Coronary artery (tissue), 2 donors: ENCODE measurements around the gene CTNS.

Experiments
- DNase-seq: peaks from one replicate; pipeline ENCODE4 v3.0.0-alpha.2; 2017; ENCODE audit warnings: low spot score
- H3K27ac ChIP-seq, 2 donors: fragments of 200-600 bp; sonication (generic); one replicate each; pipeline ENCODE4 v1.5.1; 2016 to 2019
- H3K4me3 ChIP-seq: fragments of 200-600 bp; sonication (generic); 2 replicates; pipeline ENCODE4 v1.5.1; 2016; ENCODE audit warnings: mild to moderate bottlenecking, moderate library complexity
- TF ChIP-seq, protein P1 (sequence below): fragments of 200-600 bp; sonication (generic); IDR thresholded peaks from one replicate; pipeline ENCODE4 v1.5.1; 2019; ENCODE audit warnings: antibody characterized with exemption

Gene CTNS

DNA sequence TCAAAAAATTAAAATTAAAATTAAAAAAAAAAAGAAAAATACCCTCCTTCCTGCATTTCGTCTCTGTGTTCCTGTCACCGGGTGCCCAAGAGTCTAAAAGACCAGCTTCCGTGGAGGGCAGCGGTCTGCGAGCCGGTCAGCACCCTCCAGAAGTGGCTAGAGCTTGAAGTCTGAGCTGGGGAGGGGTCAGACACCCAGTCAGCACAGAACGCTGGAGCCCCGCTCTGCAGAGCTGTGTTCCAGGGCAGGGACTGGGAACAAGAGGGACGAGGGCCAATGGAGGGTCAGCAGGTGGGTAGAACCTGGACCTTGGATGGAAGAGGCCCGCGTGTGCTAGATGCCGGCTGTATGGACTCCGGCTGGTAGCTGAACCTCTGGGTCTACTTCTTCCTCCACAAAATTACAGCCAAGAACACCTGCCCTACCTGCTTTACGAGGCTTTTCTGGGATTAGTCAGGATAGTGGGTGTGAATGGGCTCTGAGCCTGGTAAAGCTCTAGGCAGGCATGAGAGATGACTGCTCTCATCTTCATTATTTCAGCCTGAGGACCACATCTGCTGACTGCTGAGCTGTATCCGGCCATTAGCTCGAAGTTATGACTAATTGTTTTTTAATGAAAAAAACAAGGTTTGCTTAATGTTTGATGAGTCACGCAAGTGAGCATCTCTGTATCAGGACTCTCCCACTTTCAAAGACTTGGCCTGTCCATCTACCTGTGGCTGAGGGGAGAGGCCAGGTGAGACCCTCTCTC, 33.3 kb upstream of the CTNS start:
- TF ChIP-seq, protein P1, sequence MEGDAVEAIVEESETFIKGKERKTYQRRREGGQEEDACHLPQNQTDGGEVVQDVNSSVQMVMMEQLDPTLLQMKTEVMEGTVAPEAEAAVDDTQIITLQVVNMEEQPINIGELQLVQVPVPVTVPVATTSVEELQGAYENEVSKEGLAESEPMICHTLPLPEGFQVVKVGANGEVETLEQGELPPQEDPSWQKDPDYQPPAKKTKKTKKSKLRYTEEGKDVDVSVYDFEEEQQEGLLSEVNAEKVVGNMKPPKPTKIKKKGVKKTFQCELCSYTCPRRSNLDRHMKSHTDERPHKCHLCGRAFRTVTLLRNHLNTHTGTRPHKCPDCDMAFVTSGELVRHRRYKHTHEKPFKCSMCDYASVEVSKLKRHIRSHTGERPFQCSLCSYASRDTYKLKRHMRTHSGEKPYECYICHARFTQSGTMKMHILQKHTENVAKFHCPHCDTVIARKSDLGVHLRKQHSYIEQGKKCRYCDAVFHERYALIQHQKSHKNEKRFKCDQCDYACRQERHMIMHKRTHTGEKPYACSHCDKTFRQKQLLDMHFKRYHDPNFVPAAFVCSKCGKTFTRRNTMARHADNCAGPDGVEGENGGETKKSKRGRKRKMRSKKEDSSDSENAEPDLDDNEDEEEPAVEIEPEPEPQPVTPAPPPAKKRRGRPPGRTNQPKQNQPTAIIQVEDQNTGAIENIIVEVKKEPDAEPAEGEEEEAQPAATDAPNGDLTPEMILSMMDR = no peak
- Histone ChIP-seq H3K27ac (no peak overlapping the region), H3K4me3 (no peak overlapping the region)
- no peak for DNase-seq

DNA sequence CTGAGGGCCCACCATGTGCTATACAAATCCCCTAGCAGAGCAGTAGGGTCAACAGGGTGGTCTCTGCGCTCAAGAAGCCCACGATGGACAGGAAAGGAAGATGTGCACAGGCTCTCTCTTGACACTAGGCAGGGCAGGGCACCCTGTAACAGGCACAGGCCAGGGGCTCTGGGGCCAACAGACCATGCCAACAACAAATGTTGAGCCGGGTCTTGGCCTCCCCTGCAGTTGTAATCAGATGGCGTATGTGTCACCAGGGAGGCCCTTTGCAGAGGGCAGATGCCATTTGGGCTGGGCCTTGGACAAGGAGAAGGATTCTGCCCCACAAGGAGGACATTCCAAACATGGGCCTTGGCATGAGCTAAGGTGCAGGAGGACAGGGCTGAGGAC, 32.7 kb upstream of the CTNS start:
- no peak overlapping the region for H3K4me3 ChIP-seq
- H3K27ac ChIP-seq = no peak overlapping the region
- TF ChIP-seq, protein P1 = no peak
- no peak for DNase-seq

DNA sequence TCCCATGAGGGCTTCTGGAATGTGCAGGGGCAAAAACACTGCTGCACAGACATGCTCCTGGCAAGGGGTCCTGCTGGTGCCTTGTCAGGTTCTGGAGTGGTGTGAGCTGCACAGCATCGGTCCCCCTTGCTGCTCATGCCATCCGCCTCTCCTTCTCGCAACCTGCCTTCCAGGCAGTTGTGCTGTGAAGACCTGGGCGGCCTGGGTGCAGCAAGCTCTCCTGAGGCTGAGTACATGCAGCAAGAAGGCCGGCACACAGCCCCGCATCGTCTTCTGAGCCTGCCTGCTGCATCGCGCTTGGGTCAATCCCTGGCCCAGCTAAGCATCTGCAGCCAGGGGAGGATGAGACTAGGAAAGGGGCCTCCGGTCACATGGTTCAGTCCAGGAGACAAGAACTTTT, 26.9 kb upstream of the CTNS start:
- TF ChIP-seq, protein P1 = no peak
- no peak overlapping the region for H3K4me3 ChIP-seq
- H3K27ac ChIP-seq = no peak overlapping the region
- DNase-seq = no peak

DNA sequence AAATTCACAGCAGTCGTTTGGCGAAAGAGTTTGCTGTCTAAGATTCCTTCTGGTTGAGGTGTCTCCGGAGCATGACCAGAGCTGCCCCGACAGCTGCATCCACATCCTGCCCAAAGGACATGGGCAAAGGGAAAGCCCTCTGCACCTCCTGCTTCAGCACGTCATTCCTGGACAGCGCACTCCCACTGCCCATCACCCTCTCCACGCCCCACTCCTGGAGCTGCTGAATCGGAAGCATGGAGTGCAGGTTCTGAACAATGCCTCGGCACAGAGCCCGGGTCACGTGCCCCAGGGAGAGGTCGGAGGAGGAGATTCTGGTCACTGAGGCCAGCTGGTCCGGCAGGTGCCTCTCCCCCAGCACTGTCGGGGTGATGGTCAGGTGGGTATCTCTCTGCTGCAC, 26.0 kb upstream of the CTNS start:
- no peak overlapping the region for H3K27ac ChIP-seq
- no peak for DNase-seq
- TF ChIP-seq, protein P1 = no peak

DNA sequence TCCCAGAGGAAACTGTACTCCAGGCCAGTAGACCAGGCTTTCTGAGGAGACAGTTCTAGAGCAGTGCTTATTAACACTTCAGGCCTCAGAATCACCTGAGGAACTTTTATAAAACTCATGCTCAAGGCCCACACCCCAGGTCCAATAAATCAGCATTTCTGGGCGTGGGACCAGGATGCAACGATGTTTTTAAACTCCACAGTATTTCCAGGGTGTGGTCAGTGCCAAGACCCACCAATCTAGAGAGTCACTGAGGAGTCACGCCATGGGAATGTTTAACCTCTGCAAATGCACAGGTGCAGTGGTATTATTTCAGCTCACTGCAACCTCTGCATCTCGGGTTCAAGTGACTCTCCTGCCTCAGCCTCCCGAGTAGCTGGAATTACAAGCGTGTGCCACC, 23.4 kb upstream of the CTNS start:
- Histone ChIP-seq H3K27ac (no peak overlapping the region), H3K4me3 (no peak overlapping the region)
- no peak for DNase-seq
- TF ChIP-seq, protein P1 = no peak

More for the DNA sequence above, 26.0 kb upstream of the CTNS start:
- no peak overlapping the region for H3K4me3 ChIP-seq

DNA sequence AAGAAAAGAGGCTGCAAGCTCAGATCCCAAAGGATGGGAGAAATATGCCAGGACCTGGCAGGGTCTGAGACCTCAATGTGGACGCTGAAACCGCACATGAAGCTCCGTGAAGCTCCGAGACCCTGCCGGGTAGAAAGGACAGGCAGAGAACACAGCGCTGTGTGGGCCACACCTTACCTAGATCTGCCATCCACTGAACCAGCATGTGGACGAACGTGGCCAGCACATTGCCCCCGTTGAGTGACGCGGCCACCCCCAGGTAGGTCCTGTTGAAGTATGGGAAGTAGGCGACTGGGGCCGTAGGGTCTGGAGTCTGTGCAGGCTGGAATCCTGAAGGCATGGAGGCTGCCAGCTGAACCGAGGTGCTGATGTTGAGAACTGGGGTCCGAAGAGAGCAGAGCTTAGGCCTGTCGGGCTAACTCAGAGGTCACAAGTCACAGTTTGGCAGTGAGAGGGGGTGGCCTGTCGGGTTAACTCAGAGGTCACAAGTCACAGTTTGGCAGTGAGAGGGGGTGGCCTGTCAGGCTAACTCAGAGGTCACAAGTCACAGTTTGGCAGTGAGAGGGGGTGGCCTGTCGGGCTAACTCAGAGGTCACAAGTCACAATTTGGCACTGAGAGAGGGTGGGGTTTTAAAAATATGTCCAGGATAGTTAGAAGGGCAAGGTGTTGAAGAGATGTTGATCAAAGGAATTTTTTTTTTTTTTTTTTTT, 21.2 kb upstream of the CTNS start:
- TF ChIP-seq, protein P1 = no peak
- no peak overlapping the region for H3K27ac ChIP-seq
- no peak overlapping the region for H3K4me3 ChIP-seq
- no peak for DNase-seq

DNA sequence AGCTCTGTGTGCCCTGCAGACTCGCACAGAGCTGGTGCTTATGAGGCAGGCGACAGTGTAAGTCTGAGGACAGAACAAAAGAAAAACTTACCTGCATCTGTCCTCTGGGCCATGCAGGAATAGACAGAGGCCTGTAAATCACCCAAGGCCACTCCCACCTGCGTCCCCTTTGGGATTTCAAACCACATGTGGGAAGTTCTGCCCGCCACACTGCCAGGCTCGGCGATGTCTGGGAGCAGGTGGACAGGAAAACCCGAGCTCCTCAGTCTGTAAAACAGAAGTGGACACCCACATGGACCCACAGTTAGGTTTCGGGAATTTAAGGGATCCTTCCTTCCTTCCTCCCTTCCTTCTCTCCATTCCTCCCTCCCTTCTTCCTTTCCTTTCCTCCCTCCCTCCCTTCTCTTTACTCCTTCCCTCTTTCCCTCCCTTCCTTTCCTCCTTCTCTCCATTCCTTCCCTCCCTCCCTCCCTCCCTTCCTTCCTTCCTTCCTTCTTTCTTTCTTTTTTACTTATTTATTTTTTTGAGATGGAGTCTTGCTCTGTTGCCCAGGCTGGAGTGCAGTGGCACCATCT, 15.3 kb upstream of the CTNS start:
- DNase-seq = no peak
- H3K4me3 ChIP-seq = no peak overlapping the region
- no peak overlapping the region for H3K27ac ChIP-seq
- TF ChIP-seq, protein P1 = no peak
